ENCODE measurements around the gene PAX6.

GRCh38 chr11:31794548-31794947 lies 16.6 kb downstream of the PAX6 start:
- TF ChIP-seq JUN (CRISPR knock-in tag; IDR thresholded peaks at IDR 0.05) (no peak), E2F4 (CRISPR knock-in tag; IDR thresholded peaks at IDR 0.05; ENCODE audit: borderline replicate concordance, low read depth) (no peak)
- TF ChIP-seq, protein P1, sequence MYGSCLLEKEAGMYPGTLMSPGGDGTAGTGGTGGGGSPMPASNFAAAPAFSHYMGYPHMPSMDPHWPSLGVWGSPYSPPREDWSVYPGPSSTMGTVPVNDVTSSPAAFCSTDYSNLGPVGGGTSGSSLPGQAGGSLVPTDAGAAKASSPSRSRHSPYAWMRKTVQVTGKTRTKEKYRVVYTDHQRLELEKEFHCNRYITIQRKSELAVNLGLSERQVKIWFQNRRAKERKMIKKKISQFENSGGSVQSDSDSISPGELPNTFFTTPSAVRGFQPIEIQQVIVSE (CRISPR knock-in tag; IDR thresholded peaks at IDR 0.05; ENCODE audit: borderline replicate concordance) = no peak
- TF ChIP-seq, protein P2, sequence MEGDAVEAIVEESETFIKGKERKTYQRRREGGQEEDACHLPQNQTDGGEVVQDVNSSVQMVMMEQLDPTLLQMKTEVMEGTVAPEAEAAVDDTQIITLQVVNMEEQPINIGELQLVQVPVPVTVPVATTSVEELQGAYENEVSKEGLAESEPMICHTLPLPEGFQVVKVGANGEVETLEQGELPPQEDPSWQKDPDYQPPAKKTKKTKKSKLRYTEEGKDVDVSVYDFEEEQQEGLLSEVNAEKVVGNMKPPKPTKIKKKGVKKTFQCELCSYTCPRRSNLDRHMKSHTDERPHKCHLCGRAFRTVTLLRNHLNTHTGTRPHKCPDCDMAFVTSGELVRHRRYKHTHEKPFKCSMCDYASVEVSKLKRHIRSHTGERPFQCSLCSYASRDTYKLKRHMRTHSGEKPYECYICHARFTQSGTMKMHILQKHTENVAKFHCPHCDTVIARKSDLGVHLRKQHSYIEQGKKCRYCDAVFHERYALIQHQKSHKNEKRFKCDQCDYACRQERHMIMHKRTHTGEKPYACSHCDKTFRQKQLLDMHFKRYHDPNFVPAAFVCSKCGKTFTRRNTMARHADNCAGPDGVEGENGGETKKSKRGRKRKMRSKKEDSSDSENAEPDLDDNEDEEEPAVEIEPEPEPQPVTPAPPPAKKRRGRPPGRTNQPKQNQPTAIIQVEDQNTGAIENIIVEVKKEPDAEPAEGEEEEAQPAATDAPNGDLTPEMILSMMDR (IDR thresholded peaks at IDR 0.05) = no peak

Data from WTC11 (cell line).